ENCODE measurements around the gene TMEM236. TPM values are rescaled to one million over a fixed set of nuclear protein-coding genes. Genes with fewer than 3 reads are reported as not detected.

TMEM236 gene
- polyA plus RNA-seq, 3 donors = 0.22 to 0.43 (median 0.24) TPM

GRCh38 chr10:17785276-17785930 is 33.4 kb downstream of the TMEM236 start:
- DNase-seq = no peak

- peak; percentile 33 for DNase-seq
Measured at GRCh38 chr10:17787087-17787961, 35.3 kb downstream of the TMEM236 start.

- DNase-seq = no peak
Measured at GRCh38 chr10:17788646-17789045, 36.6 kb downstream of the TMEM236 start.

- no peak for DNase-seq
Measured at GRCh38 chr10:17789396-17789795, 37.4 kb downstream of the TMEM236 start.

- no peak for DNase-seq
Measured at GRCh38 chr10:17790651-17791050, 38.6 kb downstream of the TMEM236 start.

GRCh38 chr10:17792991-17793390 is 41.0 kb downstream of the TMEM236 start:
- no peak for DNase-seq

GRCh38 chr10:17793823-17794644 is 42.0 kb downstream of the TMEM236 start:
- DNase-seq = no peak

GRCh38 chr10:17795083-17795482 is 43.1 kb downstream of the TMEM236 start:
- DNase-seq = no peak

GRCh38 chr10:17795813-17796594 is 44.0 kb downstream of the TMEM236 start:
- DNase-seq = no peak

- DNase-seq = no peak
Measured at GRCh38 chr10:17801507-17801906, 49.5 kb downstream of the TMEM236 start.

- DNase-seq = no peak
Measured at GRCh38 chr10:17802350-17802749, 50.3 kb downstream of the TMEM236 start.

- DNase-seq = no peak
Measured at GRCh38 chr10:17802976-17803375, 51.0 kb downstream of the TMEM236 start.

- DNase-seq = no peak
Measured at GRCh38 chr10:17805330-17805729, 53.3 kb downstream of the TMEM236 start.

- no peak for DNase-seq
Measured at GRCh38 chr10:17805921-17806577, 54.0 kb downstream of the TMEM236 start.

- DNase-seq = no peak
Measured at GRCh38 chr10:17808971-17809841, 57.2 kb downstream of the TMEM236 start, which contains the start of gene MRC1. MRC1 (plus strand) TSS chr10:17809348; CDS start chr10:17809466, 118 bp downstream.

- DNase-seq = no peak
Measured at GRCh38 chr10:17811146-17811865, 59.3 kb downstream of the TMEM236 start.

- no peak for DNase-seq
Measured at GRCh38 chr10:17814973-17815372, 63.0 kb downstream of the TMEM236 start.

- no peak for DNase-seq
Measured at GRCh38 chr10:17816199-17816598, 64.2 kb downstream of the TMEM236 start.

- no peak for DNase-seq
Measured at GRCh38 chr10:17817316-17817715, 65.3 kb downstream of the TMEM236 start.

All from renal pelvis (tissue), 4 donors.